Erythroblast (primary cell): Measurements from ENCODE around the gene ADPGK.

Experiments used
- GATA1 ChIP-seq: IDR thresholded peaks from 2 replicates; pipeline ENCODE4 v1.6.1; 2011; ENCODE audit warnings: low read depth, mild to moderate bottlenecking, control low read depth, low read length, moderate library complexity
- POLR2A ChIP-seq: IDR thresholded peaks from 2 replicates; pipeline ENCODE4 v1.6.1; 2011; ENCODE audit warnings: mild to moderate bottlenecking, low read length

DNA sequence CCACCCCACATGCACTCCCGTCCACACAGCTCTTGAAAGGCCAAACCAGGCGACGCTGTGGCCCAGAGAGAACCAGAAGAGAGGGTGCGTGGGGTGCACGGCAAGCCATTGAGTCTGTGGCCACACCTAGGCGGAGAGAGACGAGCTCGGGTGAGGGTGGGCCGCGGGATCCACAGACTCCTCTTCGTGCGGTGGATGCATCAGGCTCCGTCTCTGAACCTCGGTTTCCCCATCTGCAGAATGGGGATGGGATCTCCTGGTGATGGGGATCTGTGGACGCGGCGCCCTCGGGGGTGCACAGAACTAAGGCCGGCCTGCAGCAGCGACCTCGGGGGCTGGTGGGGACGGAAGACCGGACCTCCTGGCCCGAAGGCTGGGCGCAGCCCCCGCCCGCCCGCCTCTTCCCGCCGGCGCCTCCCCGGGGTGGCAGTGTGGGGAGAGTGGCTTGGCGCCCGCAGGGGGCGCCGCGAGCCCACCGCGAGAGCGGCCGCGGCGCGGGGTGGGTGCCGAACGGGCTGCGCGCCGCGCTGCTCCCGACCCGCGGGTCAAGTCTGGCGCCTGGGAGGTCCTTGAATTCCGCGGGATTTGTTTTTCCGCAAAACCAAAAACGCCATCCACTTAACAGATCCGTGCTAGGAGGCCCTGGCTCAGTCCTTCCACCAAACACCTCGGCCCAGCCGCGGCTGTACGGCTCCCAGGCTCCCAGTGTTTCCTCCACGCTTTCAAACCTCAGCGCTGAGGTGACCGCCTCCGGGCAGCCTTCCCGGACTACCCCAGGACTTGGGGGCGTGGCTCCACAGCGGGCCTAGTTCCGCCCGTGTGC lies 13.2 kb upstream of the ADPGK start:
- no peak for TF ChIP-seq POLR2A
- TF ChIP-seq GATA1: no peak
